Measurements from ENCODE around the gene ADGRE1. TPM values are rescaled to one million over a fixed set of nuclear protein-coding genes. Genes with fewer than 3 reads are reported as not detected.

Gene ADGRE1
- total RNA-seq, 4 donors from 2014 or later: 0.17 to 0.33 TPM; not detected in 2

DNA sequence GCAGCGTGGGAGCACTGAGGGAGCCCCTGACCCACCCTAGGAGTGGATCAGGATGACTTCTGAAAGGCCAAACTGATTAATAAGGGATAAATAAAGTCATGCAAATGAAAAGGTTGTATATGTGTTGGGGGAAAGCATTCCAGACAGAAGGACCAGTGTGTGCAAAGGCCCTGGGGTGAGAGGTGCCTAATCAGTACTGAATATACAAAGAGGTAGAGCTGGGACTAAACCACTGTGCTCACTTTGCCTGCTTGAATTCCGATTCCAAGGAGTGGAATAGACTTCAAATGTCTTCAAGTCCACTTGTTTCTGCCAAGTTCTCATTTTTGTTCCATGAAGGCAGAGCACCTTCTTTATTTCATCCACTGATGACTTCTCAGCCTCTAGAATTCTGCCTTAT, 32.6 kb upstream of the ADGRE1 start:
- TF ChIP-seq POLR2A (IDR thresholded peaks at IDR 0.05; ENCODE audit: low read depth) (no peak), POLR2AphosphoS5 (IDR thresholded peaks at IDR 0.05) (no peak), EP300 (IDR thresholded peaks at IDR 0.05) (no peak)
- TF ChIP-seq, protein P1, sequence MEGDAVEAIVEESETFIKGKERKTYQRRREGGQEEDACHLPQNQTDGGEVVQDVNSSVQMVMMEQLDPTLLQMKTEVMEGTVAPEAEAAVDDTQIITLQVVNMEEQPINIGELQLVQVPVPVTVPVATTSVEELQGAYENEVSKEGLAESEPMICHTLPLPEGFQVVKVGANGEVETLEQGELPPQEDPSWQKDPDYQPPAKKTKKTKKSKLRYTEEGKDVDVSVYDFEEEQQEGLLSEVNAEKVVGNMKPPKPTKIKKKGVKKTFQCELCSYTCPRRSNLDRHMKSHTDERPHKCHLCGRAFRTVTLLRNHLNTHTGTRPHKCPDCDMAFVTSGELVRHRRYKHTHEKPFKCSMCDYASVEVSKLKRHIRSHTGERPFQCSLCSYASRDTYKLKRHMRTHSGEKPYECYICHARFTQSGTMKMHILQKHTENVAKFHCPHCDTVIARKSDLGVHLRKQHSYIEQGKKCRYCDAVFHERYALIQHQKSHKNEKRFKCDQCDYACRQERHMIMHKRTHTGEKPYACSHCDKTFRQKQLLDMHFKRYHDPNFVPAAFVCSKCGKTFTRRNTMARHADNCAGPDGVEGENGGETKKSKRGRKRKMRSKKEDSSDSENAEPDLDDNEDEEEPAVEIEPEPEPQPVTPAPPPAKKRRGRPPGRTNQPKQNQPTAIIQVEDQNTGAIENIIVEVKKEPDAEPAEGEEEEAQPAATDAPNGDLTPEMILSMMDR (IDR thresholded peaks at IDR 0.05): no peak
- H3K9me3 ChIP-seq: no peaks in the 10 kb centered on the region
- WGBS: 83% methylated on average over 2 of the region's 2 CpGs
- no peak overlapping the region for H3K4me3 ChIP-seq
- H3K27me3 ChIP-seq: peaks cover 0 to 35% (median 0%) of the 10 kb centered on the region in 4 donors
- no peaks in the 10 kb centered on the region for H3K36me3 ChIP-seq
- no peak overlapping the region for H3K27ac ChIP-seq (replicated peaks in 1 of 4)
- intact Hi-C loops (cut with DNase I): no loop called here
- DNase-seq (ENCODE audit: extremely low spot score): no peak
- H3K4me1 ChIP-seq: no peaks in the 10 kb centered on the region

DNA sequence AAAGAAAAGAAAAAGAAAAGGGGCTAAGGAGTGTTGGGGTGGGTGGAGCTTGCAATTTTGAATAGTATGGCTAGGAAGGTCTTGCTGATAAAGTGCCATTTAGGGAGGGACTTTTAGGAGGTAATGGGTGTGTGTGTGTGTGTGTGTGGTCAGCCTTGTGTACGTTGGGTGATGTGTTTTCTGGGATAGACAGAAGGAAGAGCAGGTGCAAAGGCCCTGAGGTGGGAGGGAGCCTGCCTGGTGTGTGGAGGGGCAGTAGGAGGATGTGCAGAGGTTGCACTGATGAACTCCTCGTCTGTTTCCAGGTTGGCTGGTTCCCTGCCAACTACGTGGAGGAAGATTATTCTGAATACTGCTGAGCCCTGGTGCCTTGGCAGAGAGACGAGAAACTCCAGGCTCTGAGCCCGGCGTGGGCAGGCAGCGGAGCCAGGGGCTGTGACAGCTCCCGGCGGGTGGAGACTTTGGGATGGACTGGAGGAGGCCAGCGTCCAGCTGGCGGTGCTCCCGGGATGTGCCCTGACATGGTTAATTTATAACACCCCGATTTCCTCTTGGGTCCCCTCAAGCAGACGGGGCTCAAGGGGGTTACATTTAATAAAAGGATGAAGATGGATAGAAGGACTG, 30.5 kb upstream of the ADGRE1 start:
- H3K27me3 ChIP-seq: peaks cover 0 to 31% (median 0%) of the 10 kb centered on the region in 4 donors
- intact Hi-C loops (cut with DNase I): no loop called here
- 35% methylated on average over 14 of the region's 14 CpGs for WGBS

DNA sequence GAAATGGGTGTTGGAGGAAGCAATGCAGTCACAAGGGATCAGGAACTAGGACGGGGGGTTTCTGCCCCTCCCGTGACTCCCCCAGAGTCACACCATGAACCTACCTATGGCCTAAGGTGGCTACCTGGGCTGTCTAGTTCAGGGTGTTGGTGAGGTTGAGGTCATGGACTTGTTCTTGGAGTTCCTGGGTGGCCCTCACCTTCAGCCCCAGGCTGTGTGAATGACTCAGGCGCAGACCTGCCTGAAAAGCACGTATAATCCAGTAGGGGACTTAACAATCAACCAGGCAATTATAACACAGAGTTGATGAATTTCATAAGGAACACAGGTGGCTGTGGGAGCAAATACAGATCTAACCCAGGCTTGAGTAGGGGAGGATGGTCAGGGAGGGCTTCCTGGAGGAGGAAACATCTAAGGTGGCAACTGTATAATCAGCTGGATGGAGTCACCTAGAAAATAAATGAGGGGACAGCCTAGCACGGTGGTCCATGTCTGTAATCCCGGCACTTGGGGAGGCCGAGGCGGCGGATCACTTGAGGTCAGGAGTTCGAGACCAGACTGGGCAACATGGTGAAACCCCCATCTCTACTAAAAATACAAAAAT, 25.6 kb upstream of the ADGRE1 start:
- Histone ChIP-seq H3K27ac (replicated peaks in 1 of 4) (no peak overlapping the region), H3K9me3 (no peaks in the 10 kb centered on the region)
- no peak for DNase-seq (ENCODE audit: extremely low spot score)

More for the DNA sequence above, 30.5 kb upstream of the ADGRE1 start:
- no peak for DNase-seq (ENCODE audit: extremely low spot score)
- no peaks in the 10 kb centered on the region for H3K4me1 ChIP-seq
- H3K27ac ChIP-seq (replicated peaks in 1 of 4): no peak overlapping the region
- no peak overlapping the region for H3K4me3 ChIP-seq
- TF ChIP-seq EP300 (IDR thresholded peaks at IDR 0.05) (no peak), POLR2A (IDR thresholded peaks at IDR 0.05; ENCODE audit: low read depth) (no peak), POLR2AphosphoS5 (IDR thresholded peaks at IDR 0.05) (no peak)
- TF ChIP-seq, protein P1 (IDR thresholded peaks at IDR 0.05): no peak
- no peaks in the 10 kb centered on the region for H3K36me3 ChIP-seq
- H3K9me3 ChIP-seq: no peaks in the 10 kb centered on the region

GRCh38 chr19:6862673-6863078, 24.7 kb upstream of the ADGRE1 start:
- peak overlapping the region; percentile 31 to 49 (median 41) for H3K4me3 ChIP-seq
- H3K27ac ChIP-seq (replicated peaks in 1 of 4): no peak overlapping the region
- intact Hi-C loops (cut with DNase I): loop anchor here (1.0 to 5.0 kb wide), 3 partner anchors 125 to 346 kb away; partner anchors contain the start of genes GPR108 and TRIP10
- no peaks in the 10 kb centered on the region for H3K36me3 ChIP-seq
- peaks cover 0 to 31% (median 7%) of the 10 kb centered on the region in 4 donors for H3K27me3 ChIP-seq
- peak; percentile 93 for DNase-seq (ENCODE audit: extremely low spot score)
- no peaks in the 10 kb centered on the region for H3K9me3 ChIP-seq
- WGBS: 3% methylated on average over 16 of the region's 16 CpGs
- H3K4me1 ChIP-seq: peaks cover 7 to 11% (median 9%) of the 10 kb centered on the region in 4 donors
- TF ChIP-seq POLR2AphosphoS5 (IDR thresholded peaks at IDR 0.05) (peak in 1 of 2 donors; percentile 19), EP300 (IDR thresholded peaks at IDR 0.05) (no peak), POLR2A (IDR thresholded peaks at IDR 0.05; ENCODE audit: low read depth) (no peak)
- TF ChIP-seq, protein P1 (IDR thresholded peaks at IDR 0.05): peak; percentile 80 to 91 (median 86)

More for the DNA sequence above, 25.6 kb upstream of the ADGRE1 start:
- intact Hi-C loops (cut with DNase I): loop anchor here (2.0 to 5.0 kb wide), 2 partner anchors 124 to 345 kb away; partner anchors contain the start of genes GPR108 and TRIP10
- Histone ChIP-seq H3K27me3 (peaks cover 0 to 29% (median 7%) of the 10 kb centered on the region in 4 donors), H3K4me1 (peaks cover 7 to 11% (median 9%) of the 10 kb centered on the region in 4 donors), H3K4me3 (no peak overlapping the region), H3K36me3 (no peaks in the 10 kb centered on the region)
- TF ChIP-seq, protein P1 (IDR thresholded peaks at IDR 0.05): no peak
- no peak for TF ChIP-seq POLR2A (IDR thresholded peaks at IDR 0.05; ENCODE audit: low read depth)
- TF ChIP-seq EP300 (IDR thresholded peaks at IDR 0.05): no peak
- TF ChIP-seq POLR2AphosphoS5 (IDR thresholded peaks at IDR 0.05): no peak
- 76% methylated on average over 10 of the region's 10 CpGs for WGBS

Measured in esophagus muscularis mucosa (tissue), 4 donors.